SH-SY5Y (cell line): ENCODE data around the gene ARHGAP24.

Source experiments
- GATA2 ChIP-seq: IDR thresholded peaks from 2 replicates; pipeline ENCODE4 v1.6.1; 2011; ENCODE audit warnings: mild to moderate bottlenecking, low read depth, low read length
- GATA3 ChIP-seq: IDR thresholded peaks from 2 replicates; pipeline ENCODE4 v1.6.1; 2011; ENCODE audit warnings: low read depth, mild to moderate bottlenecking, low read length, moderate library complexity

DNA sequence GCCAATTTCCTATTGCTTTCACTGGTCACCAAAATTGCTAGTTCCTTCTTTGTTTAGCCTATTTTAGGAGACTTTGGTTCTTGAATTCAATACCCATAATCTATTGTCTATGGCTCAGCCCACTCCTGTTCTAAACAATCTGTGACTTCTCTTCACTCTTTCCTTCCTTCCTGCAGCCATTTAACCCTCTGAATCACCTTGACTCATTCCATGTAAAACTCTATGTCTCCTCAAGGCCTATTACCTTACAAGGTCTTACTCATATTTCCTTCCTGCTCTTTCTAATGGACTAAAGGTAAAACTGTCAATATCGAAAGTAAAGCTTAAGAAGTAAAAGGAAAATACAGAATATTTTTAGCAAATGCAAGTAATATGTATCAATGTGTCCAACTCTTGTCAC lies 301.6 kb downstream of the ARHGAP24 start:
- TF ChIP-seq GATA2: no peak
- TF ChIP-seq GATA3: no peak
